Esophagus muscularis mucosa (tissue), 4 donors: ENCODE results near the gene PLAAT1.

ENCODE experiments used
- EP300 ChIP-seq: sonication (generic); formaldehyde crosslinking; IDR thresholded peaks from one replicate; pipeline ENCODE4 v1.6.1; 2017; ENCODE audit warnings: antibody characterized with exemption
- POLR2A ChIP-seq: fragments of 450-650 bp; IDR thresholded peaks from one replicate; pipeline ENCODE4 v1.6.1; 2017; ENCODE audit warnings: antibody characterized with exemption, moderate library complexity, mild to moderate bottlenecking, low read depth
- POLR2AphosphoS5 ChIP-seq, 2 donors: sonication (generic); formaldehyde crosslinking; IDR thresholded peaks; one replicate each; pipeline ENCODE4 v1.6.1; 2017; ENCODE audit warnings: antibody characterized with exemption in 2 of 2
- TF ChIP-seq, protein P1 (sequence below), 3 experiments: fragments of 200-600 bp in 2 of 3; fragments of 450-650 bp in 1 of 3; sonication (generic) in 2 of 3; IDR thresholded peaks; one replicate each; pipeline ENCODE4 v1.5.1; 2017 to 2019; ENCODE audit warnings: antibody characterized with exemption in 3 of 3, mild to moderate bottlenecking in 2 of 3, moderate library complexity in 1 of 3

DNA sequence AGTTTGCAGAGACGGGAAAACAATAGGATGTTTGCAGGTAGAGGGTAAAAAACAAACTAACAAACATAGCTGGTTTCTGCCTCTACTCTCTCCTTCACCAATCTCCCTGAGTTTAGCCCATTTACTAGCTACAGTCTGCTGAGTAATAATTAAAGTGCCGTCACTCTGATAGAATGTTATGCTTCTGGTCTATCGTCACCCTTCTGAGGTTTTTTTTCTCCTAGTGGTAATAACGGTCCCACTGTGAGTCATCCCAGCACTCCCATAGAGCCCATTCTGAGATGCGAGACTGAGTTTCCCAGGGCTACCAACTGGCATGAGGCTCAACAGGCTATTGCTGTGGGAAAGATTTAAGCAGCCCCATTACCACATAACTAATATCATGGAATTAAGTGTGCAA is 56.4 kb downstream of the PLAAT1 start:
- TF ChIP-seq POLR2A, result no peak
- TF ChIP-seq, protein P1, sequence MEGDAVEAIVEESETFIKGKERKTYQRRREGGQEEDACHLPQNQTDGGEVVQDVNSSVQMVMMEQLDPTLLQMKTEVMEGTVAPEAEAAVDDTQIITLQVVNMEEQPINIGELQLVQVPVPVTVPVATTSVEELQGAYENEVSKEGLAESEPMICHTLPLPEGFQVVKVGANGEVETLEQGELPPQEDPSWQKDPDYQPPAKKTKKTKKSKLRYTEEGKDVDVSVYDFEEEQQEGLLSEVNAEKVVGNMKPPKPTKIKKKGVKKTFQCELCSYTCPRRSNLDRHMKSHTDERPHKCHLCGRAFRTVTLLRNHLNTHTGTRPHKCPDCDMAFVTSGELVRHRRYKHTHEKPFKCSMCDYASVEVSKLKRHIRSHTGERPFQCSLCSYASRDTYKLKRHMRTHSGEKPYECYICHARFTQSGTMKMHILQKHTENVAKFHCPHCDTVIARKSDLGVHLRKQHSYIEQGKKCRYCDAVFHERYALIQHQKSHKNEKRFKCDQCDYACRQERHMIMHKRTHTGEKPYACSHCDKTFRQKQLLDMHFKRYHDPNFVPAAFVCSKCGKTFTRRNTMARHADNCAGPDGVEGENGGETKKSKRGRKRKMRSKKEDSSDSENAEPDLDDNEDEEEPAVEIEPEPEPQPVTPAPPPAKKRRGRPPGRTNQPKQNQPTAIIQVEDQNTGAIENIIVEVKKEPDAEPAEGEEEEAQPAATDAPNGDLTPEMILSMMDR (IDR thresholded peaks at IDR 0.05), result no peak
- TF ChIP-seq EP300, result no peak
- no peak for TF ChIP-seq POLR2AphosphoS5 (IDR thresholded peaks at IDR 0.05)
